HL-60 (cell line): ENCODE data around the gene DNAJC25.

Source experiments
- POLR2AphosphoS5 ChIP-seq: IDR thresholded peaks from 2 replicates; pipeline ENCODE4 v1.6.1; 2012; ENCODE audit warnings: low read depth
- TF ChIP-seq, protein P1 (sequence below): IDR thresholded peaks from one replicate; pipeline ENCODE4 v1.5.1; 2011; ENCODE audit warnings: low read length, control low read depth, inconsistent platforms; ENCODE audit not compliant: insufficient read depth

DNA sequence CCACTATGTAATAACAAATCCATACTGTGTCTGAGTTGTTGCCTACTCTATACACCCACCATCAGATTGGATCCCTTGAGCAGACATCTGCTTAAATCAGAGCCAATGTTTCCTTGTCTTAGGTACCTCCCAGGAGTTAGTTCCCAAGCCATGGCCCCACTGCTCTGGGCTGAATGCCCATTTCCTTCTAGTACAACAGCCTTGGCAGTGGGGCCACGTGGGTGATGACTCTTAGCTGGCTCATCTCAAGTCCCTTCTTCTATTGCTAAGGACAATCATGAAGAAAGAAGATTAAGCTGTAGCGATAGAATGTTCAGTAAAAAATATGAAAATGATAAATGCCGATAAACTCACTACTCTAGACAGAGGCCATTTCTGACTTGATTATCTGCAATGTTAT lies 48.2 kb upstream of the DNAJC25 start:
- TF ChIP-seq, protein P1, sequence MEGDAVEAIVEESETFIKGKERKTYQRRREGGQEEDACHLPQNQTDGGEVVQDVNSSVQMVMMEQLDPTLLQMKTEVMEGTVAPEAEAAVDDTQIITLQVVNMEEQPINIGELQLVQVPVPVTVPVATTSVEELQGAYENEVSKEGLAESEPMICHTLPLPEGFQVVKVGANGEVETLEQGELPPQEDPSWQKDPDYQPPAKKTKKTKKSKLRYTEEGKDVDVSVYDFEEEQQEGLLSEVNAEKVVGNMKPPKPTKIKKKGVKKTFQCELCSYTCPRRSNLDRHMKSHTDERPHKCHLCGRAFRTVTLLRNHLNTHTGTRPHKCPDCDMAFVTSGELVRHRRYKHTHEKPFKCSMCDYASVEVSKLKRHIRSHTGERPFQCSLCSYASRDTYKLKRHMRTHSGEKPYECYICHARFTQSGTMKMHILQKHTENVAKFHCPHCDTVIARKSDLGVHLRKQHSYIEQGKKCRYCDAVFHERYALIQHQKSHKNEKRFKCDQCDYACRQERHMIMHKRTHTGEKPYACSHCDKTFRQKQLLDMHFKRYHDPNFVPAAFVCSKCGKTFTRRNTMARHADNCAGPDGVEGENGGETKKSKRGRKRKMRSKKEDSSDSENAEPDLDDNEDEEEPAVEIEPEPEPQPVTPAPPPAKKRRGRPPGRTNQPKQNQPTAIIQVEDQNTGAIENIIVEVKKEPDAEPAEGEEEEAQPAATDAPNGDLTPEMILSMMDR: no peak
- no peak for TF ChIP-seq POLR2AphosphoS5
